Stimulated activated CD4-positive, alpha-beta T cell treated with anti-CD3 and anti-CD28 coated beads, Interleukin-12 subunit alpha, Interleukin-12 subunit beta, amount 100 ng/mL, for 24 hours (primary cell): ENCODE data around the gene DYNC2LI1.

ENCODE experiments used
- DNase-seq, 2 experiments: peaks; one replicate each; pipeline ENCODE4 v3.0.0-alpha.2; 2020; ENCODE audit warnings: low read depth in 2 of 2

The DYNC2LI1 gene

DNA sequence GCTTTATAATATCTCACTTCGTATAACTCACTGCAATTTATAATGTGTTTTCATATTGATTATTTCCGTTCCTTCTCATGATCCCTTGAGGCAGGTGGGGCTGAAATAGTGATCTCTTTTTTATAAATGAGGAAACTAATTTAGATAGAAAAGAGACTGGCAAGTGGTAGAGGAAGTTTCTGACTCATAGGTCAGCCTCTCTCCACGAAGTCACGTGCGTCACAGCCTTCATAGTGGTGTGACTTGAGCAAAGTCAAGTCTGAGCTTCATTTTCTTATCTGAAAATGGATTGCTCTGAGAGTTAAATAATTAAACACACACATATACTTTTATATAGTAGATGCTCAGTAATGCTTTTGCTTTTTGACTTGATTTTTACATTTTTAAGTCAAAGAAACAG, 44.9 kb downstream of the DYNC2LI1 start:
- DNase-seq = no peak

DNA sequence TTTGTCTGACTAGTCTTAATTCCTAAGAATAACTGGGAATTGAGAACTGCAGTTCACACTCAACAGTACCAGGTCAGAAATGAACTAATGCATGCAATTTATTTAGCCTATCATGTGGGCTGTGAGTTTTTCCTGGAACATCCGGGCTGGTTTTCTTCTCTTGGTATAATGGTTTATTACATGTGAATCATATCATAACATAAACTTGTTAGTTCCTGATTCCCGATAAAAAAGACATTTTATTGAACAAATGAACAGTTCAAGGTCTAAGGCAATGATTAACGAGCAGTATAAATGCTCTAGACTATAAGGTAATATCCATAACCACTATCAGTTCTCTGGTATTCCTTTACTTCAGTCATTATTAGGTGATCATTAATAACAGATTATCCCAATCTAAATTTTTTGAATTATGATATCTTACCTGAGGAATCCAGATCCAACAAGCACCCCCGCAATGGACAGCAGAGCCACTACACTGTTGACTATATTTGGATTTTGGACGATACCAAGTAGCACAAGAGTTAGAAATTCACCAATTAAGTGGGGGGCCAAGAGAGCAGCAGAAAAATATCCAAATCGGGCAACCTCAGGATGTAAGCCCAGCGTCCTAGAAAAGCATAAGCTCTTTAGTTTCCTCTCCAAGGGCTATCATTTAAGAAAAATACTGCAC, 45.8 kb downstream of the DYNC2LI1 start:
- no peak for DNase-seq

GRCh38 chr2:43822839-43823238, 49.0 kb downstream of the DYNC2LI1 start:
- DNase-seq = no peak

GRCh38 chr2:43823751-43824150, 49.9 kb downstream of the DYNC2LI1 start:
- DNase-seq = no peak

DNA sequence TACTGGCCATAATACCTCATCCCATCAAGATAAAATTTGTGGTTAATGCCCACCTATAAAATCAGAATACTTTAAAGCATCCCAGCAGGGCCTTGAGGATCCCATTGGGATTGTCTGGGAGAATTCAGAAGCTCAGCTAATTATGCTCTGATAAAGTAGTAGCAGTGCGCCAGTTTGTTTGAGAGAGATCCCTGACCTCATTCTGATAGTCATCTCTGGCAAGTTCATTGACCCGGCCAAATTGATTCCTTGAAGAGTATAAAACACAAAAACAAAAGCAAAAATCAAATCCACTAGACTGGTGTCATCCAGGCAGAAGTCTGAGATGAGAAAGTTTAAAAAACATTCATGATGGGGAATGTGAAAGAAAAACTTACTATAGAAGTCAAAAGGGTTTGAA, 50.7 kb downstream of the DYNC2LI1 start:
- no peak for DNase-seq

DNA sequence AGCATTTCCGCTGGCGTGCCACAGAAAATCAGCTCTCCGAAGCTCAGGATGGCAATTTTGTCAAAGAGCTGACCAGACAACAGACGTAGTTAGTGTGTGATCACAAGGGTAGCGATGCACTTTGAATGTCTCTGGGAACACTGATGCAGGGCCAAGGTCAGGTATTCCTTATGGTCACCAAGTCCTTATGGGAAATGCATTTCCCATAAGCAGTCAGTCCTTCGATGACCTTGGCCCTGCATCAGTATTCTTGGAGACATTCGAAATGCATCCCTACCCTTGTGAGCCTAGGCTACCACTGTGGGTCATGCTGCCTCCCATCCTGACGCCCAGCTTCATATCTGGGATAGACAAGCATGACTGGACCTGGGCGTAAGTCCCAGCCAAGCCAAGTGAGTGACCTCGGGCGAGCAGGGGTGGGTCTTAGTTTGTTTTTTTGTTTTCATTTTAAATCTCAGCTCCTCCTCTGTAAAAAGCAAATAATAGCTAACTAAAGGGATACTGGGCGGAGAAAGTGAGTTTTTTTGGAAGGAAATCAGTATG, 51.2 kb downstream of the DYNC2LI1 start:
- DNase-seq = no peak

DNA sequence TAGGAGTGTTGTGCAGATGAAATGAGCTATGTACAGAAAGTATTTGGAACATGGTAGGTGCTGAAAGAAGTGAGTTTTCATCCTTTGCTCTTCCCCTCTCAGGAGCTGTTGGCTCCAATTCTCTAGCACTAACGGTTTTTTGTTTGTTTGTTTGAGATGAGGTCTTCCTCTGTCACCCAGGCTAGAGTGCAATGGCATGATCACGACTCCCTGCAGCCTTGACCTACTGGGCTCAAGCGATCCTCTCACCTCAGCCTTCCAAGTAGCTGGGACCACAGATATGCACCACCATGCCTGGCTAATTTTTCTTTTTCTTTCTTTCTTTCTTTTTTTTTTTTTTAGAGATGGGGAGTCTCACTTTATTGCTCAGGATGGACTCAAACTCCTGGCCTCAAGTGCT, 52.0 kb downstream of the DYNC2LI1 start:
- no peak for DNase-seq

GRCh38 chr2:43826305-43827250, 52.7 kb downstream of the DYNC2LI1 start:
- no peak for DNase-seq

DNA sequence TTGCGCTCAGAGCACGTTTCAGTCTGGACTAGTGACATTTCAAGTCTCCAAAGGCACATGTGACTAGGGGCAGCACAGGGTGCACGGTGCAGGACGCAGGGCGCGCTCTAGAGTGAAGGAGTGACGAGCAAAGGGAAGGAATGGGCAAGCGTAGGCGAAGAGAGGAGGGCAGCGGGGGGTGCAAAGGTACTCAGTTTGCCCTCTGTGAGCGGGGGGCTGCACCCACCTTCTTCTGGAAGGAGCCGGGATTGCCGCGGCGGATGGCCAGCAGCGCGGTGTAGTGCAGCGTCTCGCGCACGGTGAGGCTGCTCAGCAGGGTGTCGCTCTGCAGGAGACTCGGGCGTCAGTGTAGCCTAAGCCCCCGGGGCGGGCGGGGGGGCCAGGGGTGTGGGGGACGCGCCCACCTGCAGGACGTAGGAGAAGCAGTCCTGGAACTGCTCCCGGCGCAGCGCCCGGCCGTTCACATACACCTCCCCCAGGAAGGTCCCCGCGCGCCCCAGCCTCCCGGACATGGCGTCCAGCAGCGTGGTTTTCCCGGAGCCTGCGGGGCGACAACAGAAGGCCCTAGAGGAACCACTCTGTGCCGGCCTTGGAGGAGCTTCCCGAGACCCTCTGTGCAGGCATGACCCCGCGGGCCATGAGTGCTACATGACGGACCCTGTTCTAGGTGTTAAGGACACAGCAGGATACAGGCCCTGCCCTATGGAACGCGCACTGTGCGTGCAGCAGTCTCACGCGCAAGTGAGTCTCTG, 57.9 kb downstream of the DYNC2LI1 start:
- DNase-seq = no peak

GRCh38 chr2:43832457-43832856, 58.6 kb downstream of the DYNC2LI1 start:
- DNase-seq = no peak

DNA sequence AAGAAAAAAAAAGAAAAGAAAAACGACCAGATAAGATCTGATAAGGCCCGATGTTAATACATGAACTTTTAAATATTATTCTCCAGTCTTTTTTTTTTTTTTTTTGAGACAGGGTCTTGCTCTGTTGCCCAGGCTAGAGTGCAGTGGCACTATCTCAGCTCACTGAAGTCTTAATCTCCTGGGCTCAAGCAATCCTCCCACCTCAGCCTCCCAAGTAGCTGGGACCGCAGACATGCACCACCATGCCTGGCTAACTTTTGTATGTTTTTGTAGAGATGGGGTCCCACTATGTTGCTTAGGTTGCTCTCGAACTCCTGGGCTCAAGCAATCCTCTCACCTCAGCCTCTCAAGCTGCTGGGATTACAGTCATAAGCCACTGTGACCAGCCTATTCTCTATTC, 63.2 kb downstream of the DYNC2LI1 start:
- DNase-seq = no peak

- no peak for DNase-seq
Observed at GRCh38 chr2:43837831-43838559, 64.2 kb downstream of the DYNC2LI1 start.

DNA sequence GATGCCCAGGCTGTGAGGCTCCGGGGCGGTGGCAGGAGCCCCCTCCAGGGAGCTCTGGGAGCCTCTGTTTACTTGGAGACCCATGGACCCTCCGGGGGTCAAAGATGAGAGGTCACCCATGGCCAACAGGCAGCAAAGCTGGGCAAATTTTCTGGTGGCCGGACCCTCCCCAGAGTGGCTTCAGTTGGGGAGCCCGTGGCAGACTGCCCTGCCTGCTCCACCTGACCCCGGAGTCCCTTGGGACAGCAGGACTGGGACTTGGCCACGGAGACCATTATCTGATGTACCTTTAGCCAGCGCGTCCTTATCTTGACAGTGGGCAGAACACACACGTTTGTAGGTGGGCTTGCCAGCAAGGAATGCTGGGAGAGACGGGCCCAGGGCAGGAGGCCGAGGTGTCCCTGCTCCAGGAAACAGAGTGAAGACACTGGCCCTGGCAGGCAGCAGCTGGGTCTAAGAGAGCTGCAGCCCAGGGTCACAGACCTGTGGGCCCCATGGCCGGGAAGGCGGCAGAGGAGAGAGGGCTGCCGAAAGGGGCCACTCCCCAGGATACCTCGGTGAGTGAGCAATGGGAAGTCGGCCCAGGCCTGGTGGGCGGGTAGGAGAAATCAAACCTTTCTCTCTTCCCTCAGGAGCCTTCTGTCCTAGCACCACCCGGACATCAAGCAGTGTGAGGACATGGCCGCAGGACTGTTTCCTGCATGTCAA, 64.9 kb downstream of the DYNC2LI1 start, which contains the start of the genes ABCG5 and ABCG8:
Gene ABCG5, minus strand, starts transcription at position 280 of the 708 bp plus-strand sequence. Its CDS starts 160 bp downstream, at position 120.
Gene ABCG8, plus strand, starts transcription at position 412 of the 708 bp plus-strand sequence. Its CDS starts 83 bp downstream, at position 495.
- DNase-seq = no peak

- DNase-seq = no peak
Observed at GRCh38 chr2:43839776-43840564, 66.1 kb downstream of the DYNC2LI1 start.

- DNase-seq = no peak
Observed at GRCh38 chr2:43840965-43841364, 67.1 kb downstream of the DYNC2LI1 start.

- DNase-seq = no peak
Observed at GRCh38 chr2:43841949-43842865, 68.4 kb downstream of the DYNC2LI1 start.

GRCh38 chr2:43842866-43843226, 69.0 kb downstream of the DYNC2LI1 start:
- DNase-seq = no peak

DNA sequence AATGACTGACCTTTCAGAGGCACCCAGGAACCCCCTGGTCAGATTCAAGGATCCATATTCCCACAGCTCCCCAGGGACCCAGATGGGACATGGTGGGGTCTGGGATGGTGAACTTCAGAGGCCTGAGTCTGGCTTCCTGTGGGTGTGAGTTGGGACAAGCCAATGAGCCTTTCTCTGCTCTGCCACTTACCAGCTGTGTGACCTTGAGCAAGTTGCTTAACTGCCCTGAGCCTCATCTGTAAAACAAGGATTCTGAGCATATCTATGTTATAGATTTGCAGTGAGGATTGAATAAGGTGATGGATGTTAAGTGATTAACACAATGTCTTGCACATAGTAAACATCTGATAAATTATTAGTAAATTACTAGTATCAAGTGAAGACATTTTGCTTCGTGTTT, 71.3 kb downstream of the DYNC2LI1 start:
- DNase-seq = no peak
